Stimulated activated naive CD4-positive, alpha-beta T cell (primary cell): ENCODE results near the gene LRRC2.
"Not testable (repeated sequence)": the region's sequence is repeated elsewhere in the genome, so short reads cannot be mapped to it uniquely, and the experiment has no call there.

ENCODE experiments used
- DNase-seq, 6 experiments: peaks; one replicate each; lab custom pipeline; 2025; lab: John Stamatoyannopoulos, UW

Gene LRRC2

GRCh38 chr3:46496746-46497555, 69.2 kb downstream of the LRRC2 start:
- peak in 5 of 6 experiments; percentile 8 to 33 (median 14) for DNase-seq

GRCh38 chr3:46495901-46496456, 70.1 kb downstream of the LRRC2 start:
- DNase-seq = no peak

GRCh38 chr3:46494491-46494890, 71.6 kb downstream of the LRRC2 start:
- not testable (repeated sequence) for DNase-seq

- no peak for DNase-seq
These were observed 73.1 kb downstream of the LRRC2 start for GRCh38 chr3:46492890-46493547.

GRCh38 chr3:46491089-46492070, 74.7 kb downstream of the LRRC2 start:
- DNase-seq = no peak

GRCh38 chr3:46490338-46491084, 75.6 kb downstream of the LRRC2 start:
- no peak for DNase-seq

- DNase-seq = no peak
These were observed 76.2 kb downstream of the LRRC2 start for GRCh38 chr3:46489875-46490274.

- no peak for DNase-seq
These were observed 76.7 kb downstream of the LRRC2 start for GRCh38 chr3:46489381-46489780.

- peak; percentile 80 to 91 (median 84) for DNase-seq
These were observed 77.3 kb downstream of the LRRC2 start for GRCh38 chr3:46488735-46489361.

- no peak for DNase-seq
These were observed 80.3 kb downstream of the LRRC2 start for GRCh38 chr3:46485779-46486175.

GRCh38 chr3:46484911-46485778, 81.0 kb downstream of the LRRC2 start:
- no peak for DNase-seq

- no peak for DNase-seq
These were observed 81.7 kb downstream of the LRRC2 start for GRCh38 chr3:46484388-46484787.

- DNase-seq = no peak
These were observed 82.3 kb downstream of the LRRC2 start for GRCh38 chr3:46483825-46484224.

- no peak for DNase-seq
These were observed 83.3 kb downstream of the LRRC2 start for GRCh38 chr3:46482632-46483350.

- DNase-seq = no peak
These were observed 84.5 kb downstream of the LRRC2 start for GRCh38 chr3:46481636-46482035.

- no peak for DNase-seq
These were observed 85.5 kb downstream of the LRRC2 start for GRCh38 chr3:46480491-46481195.

- DNase-seq = no peak
These were observed 86.4 kb downstream of the LRRC2 start for GRCh38 chr3:46479696-46480095.

GRCh38 chr3:46479021-46479420, 87.1 kb downstream of the LRRC2 start:
- DNase-seq = no peak
